HCT116 (cell line): ENCODE results near the gene FNDC3B. TPM values are rescaled to one million over a fixed set of nuclear protein-coding genes. Genes with fewer than 3 reads are reported as not detected.

Source experiments
- ATAC-seq: fragments of 200-7000 bp; cut with Tn5 transposase; 2 replicates; pipeline ENCODE4 v1.9.1; 2020; ENCODE audit warnings: mild to moderate bottlenecking, moderate library complexity
- BruUV-seq: library from RNA; stranded (reverse); fragments of 400-500 nt; replicated peaks from 2 replicates; lab custom pipeline; 2021; lab: Mats Ljungman, UMichigan
- CTCF ChIA-PET: fragments of 300-600 bp; sonication (Branson Sonifier 250); formaldehyde crosslinking; loops from one replicate; lab custom pipeline; 2021; ENCODE audit warnings: antibody characterized with exemption; lab: Charles Lee
- POLR2A ChIA-PET: fragments of 300-600, 350-600 bp; sonication (Branson Sonifier 250); formaldehyde crosslinking; loops from one replicate; lab custom pipeline; 2021; ENCODE audit warnings: antibody characterized with exemption; lab: Charles Lee
- RAD21 ChIA-PET, 2 experiments: fragments of 300-600 bp; sonication (Branson Sonifier 250); formaldehyde crosslinking; loops; one replicate each; lab custom pipeline; 2023; ENCODE audit warnings: low total read pairs in 2 of 2; ENCODE audit not compliant: uncharacterized antibody in 2 of 2, unreplicated experiment in 2 of 2, low non-redundant PET in 1 of 2; lab: Charles Lee
- DNase-seq: peaks from one replicate; pipeline ENCODE4 v3.0.0-alpha.2; 2010; ENCODE audit warnings: low read depth, low spot score
- H2AFZ ChIP-seq: fragments of 200-600 bp; shearing (Covaris generic), sonication (generic); 2 replicates; pipeline ENCODE4 v1.6.1; 2017; ENCODE audit warnings: low read depth, mixed run types, mixed read lengths, antibody characterized with exemption, low read length; ENCODE audit not compliant: poor library complexity, severe bottlenecking
- H3K27ac ChIP-seq: 2 replicates; pipeline ENCODE4 v1.5.1; 2012; ENCODE audit warnings: low read depth, low read length
- H3K27me3 ChIP-seq: fragments of 200-600 bp; sonication (generic); 2 replicates; pipeline ENCODE4 v1.6.1; 2016; ENCODE audit warnings: mixed run types, low read length, mixed read lengths; ENCODE audit not compliant: insufficient read depth
- H3K36me3 ChIP-seq, 2 experiments: fragments of 200-500 bp in 1 of 2; fragments of 200-600 bp in 1 of 2; sonication (Bioruptor generic) in 1 of 2; sonication (generic) in 1 of 2; 2 replicates each; pipeline versions ENCODE4 v1.5.1 to v1.6.1; 2014 to 2016; ENCODE audit warnings: low read length in 2 of 2, inconsistent platforms in 1 of 2, mixed read lengths in 1 of 2, mixed run types in 1 of 2; ENCODE audit not compliant: insufficient read depth in 2 of 2, control insufficient read depth in 1 of 2
- H3K4me1 ChIP-seq, 2 experiments: fragments of 200-600 bp in 1 of 2; sonication (generic) in 1 of 2; 2 replicates each; pipeline versions ENCODE4 v1.5.1 to v1.6.1; 2012 to 2017; ENCODE audit warnings: low read length in 2 of 2, inconsistent platforms in 1 of 2, mild to moderate bottlenecking in 1 of 2, mixed read lengths in 1 of 2, mixed run types in 1 of 2, moderate library complexity in 1 of 2; ENCODE audit not compliant: insufficient read depth in 2 of 2, control insufficient read depth in 1 of 2
- H3K4me2 ChIP-seq: fragments of 200-600 bp; sonication (generic); 2 replicates; pipeline ENCODE4 v1.6.1; 2017; ENCODE audit warnings: mixed run types, low read length, mixed read lengths
- H3K4me3 ChIP-seq, 2 experiments: fragments of 200-600 bp in 1 of 2; sonication (generic) in 1 of 2; replicated peaks in 1 of 2; 2 replicates each; pipeline ENCODE4 v1.5.1; 2011 to 2016; ENCODE audit warnings: low read length in 2 of 2, control low read depth in 1 of 2, low read depth in 1 of 2, mild to moderate bottlenecking in 1 of 2, mixed read lengths in 1 of 2, mixed run types in 1 of 2
- H3K79me2 ChIP-seq: fragments of 200-600 bp; sonication (generic); 2 replicates; pipeline ENCODE4 v1.6.1; 2017; ENCODE audit warnings: mild to moderate bottlenecking, mixed run types, low read length, moderate library complexity, mixed read lengths; ENCODE audit not compliant: insufficient read depth
- H3K9ac ChIP-seq: fragments of 200-600 bp; sonication (generic); 2 replicates; pipeline ENCODE4 v1.6.1; 2016; ENCODE audit warnings: low read length, mixed read lengths
- H3K9me2 ChIP-seq: fragments of 200-600 bp; sonication (generic), shearing (Covaris generic); 2 replicates; pipeline ENCODE4 v1.6.1; 2017; ENCODE audit warnings: mixed run types, mild to moderate bottlenecking, moderate library complexity; ENCODE audit not compliant: insufficient read depth
- H3K9me3 ChIP-seq, 2 experiments: fragments of 200-500 bp in 1 of 2; fragments of 200-600 bp in 1 of 2; sonication (Bioruptor generic) in 1 of 2; sonication (generic) in 1 of 2; 2 replicates each; pipeline ENCODE4 v1.6.1; 2014 to 2017; ENCODE audit warnings: low read length in 2 of 2, mixed read lengths in 2 of 2, inconsistent platforms in 1 of 2, low read depth in 1 of 2, mild to moderate bottlenecking in 1 of 2, mixed run types in 1 of 2, moderate library complexity in 1 of 2; ENCODE audit not compliant: control insufficient read depth in 1 of 2, insufficient read depth in 1 of 2
- H4K20me1 ChIP-seq: fragments of 200-600 bp; sonication (generic), shearing (Covaris generic); 2 replicates; pipeline ENCODE4 v1.6.1; 2017; ENCODE audit warnings: mixed run types, mild to moderate bottlenecking, moderate library complexity; ENCODE audit not compliant: insufficient read depth
- CBX3 ChIP-seq: IDR thresholded peaks from 2 replicates; pipeline ENCODE4 v1.6.1; 2012; ENCODE audit warnings: low read depth
- CEBPB ChIP-seq: IDR thresholded peaks from 2 replicates; pipeline ENCODE4 v1.6.1; 2012; ENCODE audit warnings: low read depth
- EGR1 ChIP-seq: IDR thresholded peaks from 2 replicates; pipeline ENCODE4 v1.6.1; 2012; ENCODE audit warnings: low read depth
- EZH2 ChIP-seq: fragments of 200-600 bp; sonication (generic); IDR thresholded peaks from 2 replicates; pipeline ENCODE4 v1.6.1; 2017; ENCODE audit warnings: antibody characterized with exemption, mixed run types
- EZH2phosphoT487 ChIP-seq: fragments of 200-600 bp; IDR thresholded peaks from 2 replicates; pipeline ENCODE4 v1.6.1; 2018; ENCODE audit warnings: antibody characterized with exemption, borderline replicate concordance
- FOSL1 ChIP-seq: IDR thresholded peaks from 2 replicates; pipeline ENCODE4 v1.6.1; 2012; ENCODE audit warnings: low read depth
- JUND ChIP-seq: IDR thresholded peaks from 2 replicates; pipeline ENCODE4 v1.6.1; 2012
- POLR2A ChIP-seq: IDR thresholded peaks from 2 replicates; pipeline ENCODE4 v1.7.0; 2011; ENCODE audit warnings: borderline replicate concordance; ENCODE audit not compliant: insufficient read depth, insufficient read length; ENCODE audit errors: extremely low read depth
- SIN3A ChIP-seq: IDR thresholded peaks from 2 replicates; pipeline ENCODE4 v1.6.1; 2012; ENCODE audit warnings: low read depth
- SP1 ChIP-seq: IDR thresholded peaks from 2 replicates; pipeline ENCODE4 v1.6.1; 2012; ENCODE audit warnings: low read depth
- SRF ChIP-seq: IDR thresholded peaks from 2 replicates; pipeline ENCODE4 v1.6.1; 2012; ENCODE audit warnings: low read depth
- intact Hi-C: fragments of 100-400 bp; cut with micrococcal nuclease; formaldehyde crosslinking; loops from 2 replicates; pipeline ENCODE4 v1.10.0; 2022
- total RNA-seq: library from RNA; stranded (reverse); gene quantifications from one replicate; pipeline ENCODE4 v1.2.1, GENCODE V29; 2021; ENCODE audit not compliant: unreplicated experiment
- TF ChIP-seq, protein P1 (sequence below): IDR thresholded peaks from 2 replicates; pipeline ENCODE4 v1.6.1; 2012

The FNDC3B gene
- total RNA-seq, 1 experiment from 2014 or later: 45.7 TPM

DNA sequence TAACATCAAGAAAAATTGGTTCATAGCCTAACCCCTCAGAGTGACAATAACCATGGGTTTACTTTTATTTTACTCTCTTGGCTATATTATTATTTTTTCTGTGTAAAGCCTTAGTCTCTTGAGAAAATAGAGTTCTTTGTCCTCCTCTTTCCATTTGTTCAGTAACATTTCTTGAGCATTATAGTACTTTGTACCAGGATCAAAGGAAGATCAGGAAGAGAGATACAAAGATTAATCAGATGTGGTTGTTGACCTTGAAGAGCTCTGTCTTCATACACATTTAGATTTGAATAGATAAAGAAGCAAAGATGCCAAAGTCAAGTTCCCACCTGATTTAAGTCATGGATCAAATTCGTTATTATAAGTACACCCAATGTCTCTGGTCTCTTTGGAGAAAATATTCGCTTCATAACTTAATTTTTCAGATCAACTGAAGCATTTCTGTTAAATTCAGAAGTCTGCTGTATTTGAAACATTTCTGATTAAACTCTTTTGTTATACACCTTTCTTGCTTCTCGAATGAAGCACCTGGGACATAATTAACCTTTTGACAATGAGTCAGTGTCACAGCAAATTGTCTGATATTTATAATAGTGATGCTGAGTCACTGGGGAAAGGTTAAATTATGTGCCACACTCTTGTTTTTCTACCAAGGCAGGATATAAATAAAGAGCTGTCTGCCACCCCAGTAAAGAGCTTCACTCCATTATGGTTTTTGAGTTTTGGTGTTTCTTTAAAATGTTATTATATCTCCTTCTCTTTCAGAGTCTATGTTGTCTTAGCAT lies 308.7 kb downstream of the FNDC3B start:
- Histone ChIP-seq H3K4me1 (peaks cover 19 to 22% of the 10 kb centered on the region in 2 experiments), H3K27ac (peak overlapping the region; percentile 58; the same call in 1 of the 2 replicates), H3K9me3 (no peaks in the 10 kb centered on the region), H2AFZ (no peak overlapping the region), H3K4me2 (peak overlapping the region; percentile 52), H3K9me2 (no peaks in the 10 kb centered on the region), H4K20me1 (no peaks in the 10 kb centered on the region), H3K79me2 (no peaks in the 10 kb centered on the region), H3K27me3 (no peaks in the 10 kb centered on the region), H3K4me3 (peak overlapping the region in 1 of 2 experiments; percentile 1; a peak in 1 of 4 replicates), H3K36me3 (peaks cover under 1 to 7% of the 10 kb centered on the region in 2 experiments; a peak in 2 of 4 replicates), H3K9ac (no peak overlapping the region)
- TF ChIP-seq CBX3 (peak; percentile 59; the same call in 1 of the 2 replicates), EZH2 (no peak), FOSL1 (peak; percentile 79), SP1 (peak; percentile 58), EGR1 (no peak), POLR2A (no peak), CEBPB (0 out of 2 replicates have a peak, but pooled peaks have one; percentile 32), EZH2phosphoT487 (no peak), SRF (peak; percentile 22; the same call in 1 of the 2 replicates), SIN3A (peak; percentile 43; the same call in 1 of the 2 replicates), JUND (peak; percentile 68)
- TF ChIP-seq, protein P1, sequence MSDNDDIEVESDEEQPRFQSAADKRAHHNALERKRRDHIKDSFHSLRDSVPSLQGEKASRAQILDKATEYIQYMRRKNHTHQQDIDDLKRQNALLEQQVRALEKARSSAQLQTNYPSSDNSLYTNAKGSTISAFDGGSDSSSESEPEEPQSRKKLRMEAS: no peak
- DNase-seq (peak; percentile 16), ATAC-seq (peak; percentile 72)
- no TSS peak for BruUV-seq
- ChIA-PET CTCF (interaction anchor here (2.4 kb wide), 1 partner anchor 16 kb away, joined by 11 read pairs; no protein-coding TSS in a partner anchor), POLR2A (no interaction called here), RAD21 (no interaction called here)
- intact Hi-C loops: loop anchor here (10.0 kb wide), 1 partner anchor 1383 kb away; no protein-coding TSS in a partner anchor
